ENCODE measurements around the gene CYP26B1. TPM values are rescaled to one million over a fixed set of nuclear protein-coding genes. Genes with fewer than 3 reads are reported as not detected.

The CYP26B1 gene
- total RNA-seq, 3 donors from 2014 or later, result 0.82 to 9.5 (median 2.5) TPM

- Histone ChIP-seq H3K4me1 (ENCODE audit: low read depth) (peaks cover 37% of the 10 kb centered on the region), H3K36me3 (ENCODE audit: low read depth) (no peaks in the 10 kb centered on the region), H3K9me3 (no peaks in the 10 kb centered on the region), H3K4me3 (no peak overlapping the region)
- ATAC-seq (no peak), DNase-seq (peak in 1 of 3 donors; percentile 36)
- intact Hi-C loops (cut with DNase I, micrococcal nuclease), result no loop called here
- TF ChIP-seq CTCF (IDR thresholded peaks at IDR 0.05), result no peak
Observed at GRCh38 chr2:72139471-72139873, 8.2 kb downstream of the CYP26B1 start.

GRCh38 chr2:72138921-72139381 is 8.7 kb downstream of the CYP26B1 start:
- Histone ChIP-seq H3K4me3 (no peak overlapping the region), H3K9me3 (no peaks in the 10 kb centered on the region), H3K4me1 (ENCODE audit: low read depth) (peaks cover 32% of the 10 kb centered on the region), H3K36me3 (ENCODE audit: low read depth) (no peaks in the 10 kb centered on the region)
- no peak for ATAC-seq
- DNase-seq, result peak in 1 of 3 donors; percentile 34
- intact Hi-C loops (cut with DNase I, micrococcal nuclease), result no loop called here
- TF ChIP-seq CTCF (IDR thresholded peaks at IDR 0.05), result no peak

GRCh38 chr2:72138011-72138881 is 9.4 kb downstream of the CYP26B1 start:
- Histone ChIP-seq H3K4me1 (ENCODE audit: low read depth) (peaks cover 25% of the 10 kb centered on the region), H3K36me3 (ENCODE audit: low read depth) (no peaks in the 10 kb centered on the region), H3K4me3 (no peak overlapping the region), H3K9me3 (no peaks in the 10 kb centered on the region)
- DNase-seq (peak; percentile 40 to 68 (median 62)), ATAC-seq (peak; percentile 70)
- TF ChIP-seq CTCF (IDR thresholded peaks at IDR 0.05), result no peak
- intact Hi-C loops (cut with DNase I, micrococcal nuclease), result no loop called here

GRCh38 chr2:72137498-72138010 is 10.1 kb downstream of the CYP26B1 start:
- DNase-seq (peak; percentile 57 to 83 (median 79)), ATAC-seq (peak; percentile 71)
- H3K4me1 ChIP-seq (ENCODE audit: low read depth), result peaks cover 20% of the 10 kb centered on the region
- no peak overlapping the region for H3K4me3 ChIP-seq
- intact Hi-C loops (cut with DNase I, micrococcal nuclease), result no loop called here
- peak; percentile 86 for TF ChIP-seq CTCF (IDR thresholded peaks at IDR 0.05)
- H3K36me3 ChIP-seq (ENCODE audit: low read depth), result no peaks in the 10 kb centered on the region
- H3K9me3 ChIP-seq, result no peaks in the 10 kb centered on the region

GRCh38 chr2:72136933-72137497 is 10.6 kb downstream of the CYP26B1 start:
- peak in 1 of 3 donors; percentile 31 for DNase-seq
- ATAC-seq, result no peak
- intact Hi-C loops (cut with DNase I, micrococcal nuclease), result no loop called here
- no peak for TF ChIP-seq CTCF (IDR thresholded peaks at IDR 0.05)
- no peak overlapping the region for H3K4me3 ChIP-seq
- H3K4me1 ChIP-seq (ENCODE audit: low read depth), result peaks cover 20% of the 10 kb centered on the region
- H3K36me3 ChIP-seq (ENCODE audit: low read depth), result no peaks in the 10 kb centered on the region
- no peaks in the 10 kb centered on the region for H3K9me3 ChIP-seq
